Naive thymus-derived CD4-positive, alpha-beta T cell (primary cell): ENCODE results near the gene SSNA1. TPM values are rescaled to one million over a fixed set of nuclear protein-coding genes. Genes with fewer than 3 reads are reported as not detected.

Experiments
- ATAC-seq: fragments of 150-1000 bp; cut with Tn5 transposase; 2 replicates; pipeline ENCODE4 v1.10.0; 2021; ENCODE audit warnings: mild to moderate bottlenecking, moderate library complexity
- CTCF ChIA-PET: fragments of 350-600 bp; sonication (Branson Sonifier 250); formaldehyde crosslinking; loops from one replicate; lab custom pipeline; 2021; ENCODE audit warnings: antibody characterized with exemption; lab: Charles Lee
- POLR2A ChIA-PET: fragments of 350-600 bp; sonication (Branson Sonifier 250); formaldehyde crosslinking; loops from one replicate; lab custom pipeline; 2021; ENCODE audit warnings: antibody characterized with exemption, inconsistent platforms; lab: Charles Lee
- DNase-seq, 9 donors: peaks; one replicate each; pipeline versions ENCODE4 v3.0.0 to v3.0.0-alpha.2; 2020 to 2022; ENCODE audit warnings: mixed read lengths in 1 of 9
- H3K27ac ChIP-seq: one replicate; pipeline ENCODE4 v1.7.0; 2013; ENCODE audit warnings: mild to moderate bottlenecking, low read depth, low read length, moderate library complexity
- H3K27me3 ChIP-seq, 2 donors: one replicate each; pipeline ENCODE4 v1.7.0; 2013; ENCODE audit warnings: low read length in 2 of 2, mild to moderate bottlenecking in 2 of 2, moderate library complexity in 2 of 2; ENCODE audit not compliant: control insufficient read depth in 2 of 2, insufficient read depth in 2 of 2
- H3K36me3 ChIP-seq, 3 experiments: 1 replicate in 2 of 3; 2 replicates in 1 of 3; pipeline ENCODE4 v1.7.0; 2013; ENCODE audit warnings: low read length in 3 of 3, mild to moderate bottlenecking in 3 of 3, moderate library complexity in 1 of 3; ENCODE audit not compliant: insufficient read depth in 3 of 3, control insufficient read depth in 2 of 3
- H3K4me1 ChIP-seq, 2 donors: one replicate each; pipeline ENCODE4 v1.7.0; 2013; ENCODE audit warnings: low read length in 2 of 2, mild to moderate bottlenecking in 2 of 2, moderate library complexity in 1 of 2; ENCODE audit not compliant: control insufficient read depth in 2 of 2, insufficient read depth in 2 of 2
- H3K4me3 ChIP-seq: 2 replicates; pipeline ENCODE4 v1.7.0; 2013; ENCODE audit warnings: mild to moderate bottlenecking, low read length
- H3K9me3 ChIP-seq, 3 experiments: 1 replicate in 2 of 3; 2 replicates in 1 of 3; pipeline ENCODE4 v1.7.0; 2013; ENCODE audit warnings: low read length in 3 of 3; ENCODE audit not compliant: control insufficient read depth in 2 of 3
- H3K27ac Mint-ChIP-seq, 9 donors: one replicate each; pipeline ENCODE4 v1.8.0; 2020 to 2022; ENCODE audit warnings: mixed read lengths in 9 of 9, mild to moderate bottlenecking in 8 of 9, moderate library complexity in 5 of 9, inconsistent platforms in 2 of 9
- H3K27me3 Mint-ChIP-seq, 5 donors: one replicate each; pipeline ENCODE4 v1.8.0; 2021 to 2022; ENCODE audit warnings: mixed read lengths in 5 of 5, mild to moderate bottlenecking in 1 of 5
- H3K36me3 Mint-ChIP-seq, 5 donors: one replicate each; pipeline ENCODE4 v1.8.0; 2020 to 2022; ENCODE audit warnings: mixed read lengths in 5 of 5, mild to moderate bottlenecking in 3 of 5, inconsistent platforms in 1 of 5
- H3K4me1 Mint-ChIP-seq, 7 donors: one replicate each; pipeline ENCODE4 v1.8.0; 2020 to 2022; ENCODE audit warnings: mixed read lengths in 7 of 7, mild to moderate bottlenecking in 3 of 7, inconsistent platforms in 1 of 7
- H3K4me3 Mint-ChIP-seq, 10 donors: one replicate each; pipeline ENCODE4 v1.8.0; 2020 to 2022; ENCODE audit warnings: mild to moderate bottlenecking in 10 of 10, mixed read lengths in 10 of 10, moderate library complexity in 6 of 10, inconsistent platforms in 2 of 10
- H3K9me3 Mint-ChIP-seq, 11 donors: one replicate each; pipeline ENCODE4 v1.8.0; 2020 to 2022; ENCODE audit warnings: mixed read lengths in 11 of 11, mild to moderate bottlenecking in 4 of 11, inconsistent platforms in 1 of 11, moderate library complexity in 1 of 11
- intact Hi-C, 2 donors: fragments of 100-400 bp; cut with micrococcal nuclease; formaldehyde crosslinking; loops; one replicate each; pipeline ENCODE4 v1.15.1; 2023
- polyA plus RNA-seq, 2 donors: library from polyadenylated mRNA; unstranded; fragments of 300-500 nt; fragmentation: Illumina TruSeq; gene quantifications; one replicate each; pipeline ENCODE4 v1.2.3, GENCODE V29; 2021
- total RNA-seq, 6 experiments: library from RNA in 5 of 6; stranded (reverse) in 5 of 6; gene quantifications; 1 replicate in 5 of 6; 2 replicates in 1 of 6; pipeline ENCODE4 v1.2.3 and lab custom pipeline; 2021 to 2026

Gene SSNA1
- total and polyA plus RNA-seq, 7 experiments from 2014 or later: 37.9 to 133 (median 47.0) TPM

GRCh38 chr9:137164370-137165249 is 23.9 kb upstream of the SSNA1 start:
- ATAC-seq (no peak), DNase-seq (no peak)
- ChIA-PET CTCF (no interaction called here), POLR2A (no interaction called here)
- intact Hi-C loops: loop anchor here in 1 of 2 donors (5.0 kb wide), 1 partner anchor 317 kb away; the partner anchor contains the start of gene PHPT1
- no peak overlapping the region for H3K4me3 ChIP-seq
- Mint-ChIP-seq H3K36me3 (no peaks in the 10 kb centered on the region), H3K4me3 (peak overlapping the region in 2 of 10 donors; percentile 28 to 67), H3K9me3 (no peaks in the 10 kb centered on the region), H3K4me1 (peaks cover 0 to 10% (median 1%) of the 10 kb centered on the region in 7 donors), H3K27ac (no peak overlapping the region), H3K27me3 (peaks cover 13 to 42% (median 18%) of the 10 kb centered on the region in 5 donors)
- H3K4me1 ChIP-seq: no peaks in the 10 kb centered on the region
- no peak overlapping the region for H3K27ac ChIP-seq
- H3K9me3 ChIP-seq: no peaks in the 10 kb centered on the region
- H3K27me3 ChIP-seq: peaks cover 4 to 22% of the 10 kb centered on the region in 2 donors
- H3K36me3 ChIP-seq: no peaks in the 10 kb centered on the region

GRCh38 chr9:137165250-137165836 is 23.1 kb upstream of the SSNA1 start:
- no peak overlapping the region for H3K27ac ChIP-seq
- peaks cover 0 to 10% (median 0%) of the 10 kb centered on the region in 7 donors for H3K4me1 Mint-ChIP-seq
- CTCF ChIA-PET: no interaction called here
- H3K4me3 Mint-ChIP-seq: peak overlapping the region in 1 of 10 donors; percentile 28
- peaks cover 4 to 19% of the 10 kb centered on the region in 2 donors for H3K27me3 ChIP-seq
- H3K36me3 ChIP-seq: no peaks in the 10 kb centered on the region
- H3K9me3 ChIP-seq: no peaks in the 10 kb centered on the region
- DNase-seq: no peak
- POLR2A ChIA-PET: interaction anchor here (1.5 kb wide), 1 partner anchor 36 kb away, joined by 3 read pairs; no protein-coding TSS in a partner anchor
- H3K36me3 Mint-ChIP-seq: no peaks in the 10 kb centered on the region
- H3K27ac Mint-ChIP-seq: no peak overlapping the region
- no peak for ATAC-seq
- H3K27me3 Mint-ChIP-seq: peaks cover 9 to 39% (median 16%) of the 10 kb centered on the region in 5 donors
- H3K9me3 Mint-ChIP-seq: no peaks in the 10 kb centered on the region
- intact Hi-C loops: loop anchor here in 1 of 2 donors (5.0 kb wide), 1 partner anchor 318 kb away; the partner anchor contains the start of gene PHPT1
- no peak overlapping the region for H3K4me3 ChIP-seq
- H3K4me1 ChIP-seq: no peaks in the 10 kb centered on the region

GRCh38 chr9:137166380-137167229 is 21.9 kb upstream of the SSNA1 start:
- ATAC-seq (no peak), DNase-seq (no peak)
- intact Hi-C loops: loop anchor here in 1 of 2 donors (5.0 kb wide), 1 partner anchor 319 kb away; the partner anchor contains the start of gene PHPT1
- Histone ChIP-seq H3K4me1 (no peaks in the 10 kb centered on the region), H3K9me3 (no peaks in the 10 kb centered on the region), H3K36me3 (no peaks in the 10 kb centered on the region), H3K4me3 (no peak overlapping the region), H3K27me3 (peaks cover 11 to 19% of the 10 kb centered on the region in 2 donors), H3K27ac (no peak overlapping the region)
- Mint-ChIP-seq H3K27ac (no peak overlapping the region), H3K27me3 (peaks cover 9 to 40% (median 23%) of the 10 kb centered on the region in 5 donors), H3K9me3 (no peaks in the 10 kb centered on the region), H3K4me3 (peak overlapping the region in 3 of 10 donors; percentile 23 to 75 (median 43)), H3K36me3 (no peaks in the 10 kb centered on the region), H3K4me1 (peaks cover 0 to 10% (median 0%) of the 10 kb centered on the region in 7 donors)
- ChIA-PET CTCF (no interaction called here), POLR2A (interaction anchor here (1.5 kb wide), 1 partner anchor 37 kb away, joined by 3 read pairs; no protein-coding TSS in a partner anchor)

- no peaks in the 10 kb centered on the region for H3K4me1 ChIP-seq
- POLR2A ChIA-PET: no interaction called here
- peaks cover 0 to 7% (median 0%) of the 10 kb centered on the region in 7 donors for H3K4me1 Mint-ChIP-seq
- intact Hi-C loops: loop anchor here in 1 of 2 donors (5.0 kb wide), 1 partner anchor 320 kb away; the partner anchor contains the start of gene PHPT1
- H3K9me3 ChIP-seq: no peaks in the 10 kb centered on the region
- no peak for DNase-seq
- no peaks in the 10 kb centered on the region for H3K36me3 ChIP-seq
- H3K27me3 Mint-ChIP-seq: peaks cover 9 to 42% (median 23%) of the 10 kb centered on the region in 5 donors
- CTCF ChIA-PET: no interaction called here
- no peak overlapping the region for H3K27ac ChIP-seq
- no peak for ATAC-seq
- no peaks in the 10 kb centered on the region for H3K9me3 Mint-ChIP-seq
- H3K4me3 ChIP-seq: no peak overlapping the region
- peaks cover 11 to 19% of the 10 kb centered on the region in 2 donors for H3K27me3 ChIP-seq
- no peak overlapping the region for H3K27ac Mint-ChIP-seq
- H3K4me3 Mint-ChIP-seq: peak overlapping the region in 1 of 10 donors; percentile 75
- H3K36me3 Mint-ChIP-seq: no peaks in the 10 kb centered on the region
Measured at GRCh38 chr9:137167277-137167746, 21.2 kb upstream of the SSNA1 start.

GRCh38 chr9:137167747-137168572 is 20.5 kb upstream of the SSNA1 start:
- ChIA-PET CTCF (no interaction called here), POLR2A (interaction anchor here (1.0 kb wide), 1 partner anchor 29 kb away, joined by 3 read pairs; the partner anchor contains the start of gene GRIN1)
- H3K27ac Mint-ChIP-seq: no peak overlapping the region
- H3K27ac ChIP-seq: no peak overlapping the region
- ATAC-seq (no peak), DNase-seq (no peak)
- H3K27me3 ChIP-seq: peaks cover 11 to 19% of the 10 kb centered on the region in 2 donors
- peak overlapping the region in 5 of 10 donors; percentile 23 to 75 (median 40) for H3K4me3 Mint-ChIP-seq
- intact Hi-C loops: loop anchor here in 1 of 2 donors (5.0 kb wide), 1 partner anchor 321 kb away; the partner anchor contains the start of gene PHPT1
- H3K4me1 ChIP-seq: no peaks in the 10 kb centered on the region
- H3K4me3 ChIP-seq: no peak overlapping the region
- peaks cover 9 to 45% (median 23%) of the 10 kb centered on the region in 5 donors for H3K27me3 Mint-ChIP-seq
- no peaks in the 10 kb centered on the region for H3K9me3 ChIP-seq
- no peaks in the 10 kb centered on the region for H3K36me3 ChIP-seq
- H3K4me1 Mint-ChIP-seq: peaks cover 0 to 6% (median 0%) of the 10 kb centered on the region in 7 donors
- H3K36me3 Mint-ChIP-seq: no peaks in the 10 kb centered on the region
- no peaks in the 10 kb centered on the region for H3K9me3 Mint-ChIP-seq
